Measurements from ENCODE around the gene PSMG3. TPM values are rescaled to one million over a fixed set of nuclear protein-coding genes. Genes with fewer than 3 reads are reported as not detected.

PSMG3 gene
- total and polyA plus RNA-seq, 8 donors, result 4.9 to 71.5 (median 33.3) TPM; not detected in 1

DNA sequence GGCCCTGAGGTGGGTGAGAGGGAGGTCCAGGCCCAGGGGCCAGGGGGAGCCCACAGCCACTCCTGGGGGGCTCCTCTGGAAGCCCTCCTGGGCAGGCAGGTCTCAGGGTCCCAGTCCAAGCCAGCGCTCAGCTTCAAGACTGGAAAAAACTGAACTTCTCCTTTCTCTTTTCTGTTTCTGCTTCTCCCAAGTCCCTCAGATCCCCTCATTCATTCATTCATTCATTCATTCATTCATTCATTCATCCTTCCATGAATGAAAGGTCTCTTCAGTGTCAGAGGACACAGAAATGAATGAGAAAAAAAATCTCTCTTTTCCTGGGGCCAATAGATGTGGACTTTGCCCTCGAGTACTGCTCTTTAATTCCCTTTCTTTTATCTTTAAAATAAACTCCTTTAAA, 34.6 kb upstream of the PSMG3 start:
- Histone ChIP-seq H3K27me3 (peaks cover 0 to 91% (median 15%) of the 10 kb centered on the region in 3 donors), H3K9me3 (no peaks in the 10 kb centered on the region), H3K4me1 (no peaks in the 10 kb centered on the region), H3K4me3 (no peak overlapping the region), H3K36me3 (no peaks in the 10 kb centered on the region), H3K27ac (no peak overlapping the region)
- no peak for TF ChIP-seq POLR2AphosphoS5 (IDR thresholded peaks at IDR 0.05)
- no peak for TF ChIP-seq EP300 (IDR thresholded peaks at IDR 0.05)
- no peak for TF ChIP-seq POLR2A (IDR thresholded peaks at IDR 0.05)
- TF ChIP-seq, protein P1, sequence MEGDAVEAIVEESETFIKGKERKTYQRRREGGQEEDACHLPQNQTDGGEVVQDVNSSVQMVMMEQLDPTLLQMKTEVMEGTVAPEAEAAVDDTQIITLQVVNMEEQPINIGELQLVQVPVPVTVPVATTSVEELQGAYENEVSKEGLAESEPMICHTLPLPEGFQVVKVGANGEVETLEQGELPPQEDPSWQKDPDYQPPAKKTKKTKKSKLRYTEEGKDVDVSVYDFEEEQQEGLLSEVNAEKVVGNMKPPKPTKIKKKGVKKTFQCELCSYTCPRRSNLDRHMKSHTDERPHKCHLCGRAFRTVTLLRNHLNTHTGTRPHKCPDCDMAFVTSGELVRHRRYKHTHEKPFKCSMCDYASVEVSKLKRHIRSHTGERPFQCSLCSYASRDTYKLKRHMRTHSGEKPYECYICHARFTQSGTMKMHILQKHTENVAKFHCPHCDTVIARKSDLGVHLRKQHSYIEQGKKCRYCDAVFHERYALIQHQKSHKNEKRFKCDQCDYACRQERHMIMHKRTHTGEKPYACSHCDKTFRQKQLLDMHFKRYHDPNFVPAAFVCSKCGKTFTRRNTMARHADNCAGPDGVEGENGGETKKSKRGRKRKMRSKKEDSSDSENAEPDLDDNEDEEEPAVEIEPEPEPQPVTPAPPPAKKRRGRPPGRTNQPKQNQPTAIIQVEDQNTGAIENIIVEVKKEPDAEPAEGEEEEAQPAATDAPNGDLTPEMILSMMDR (IDR thresholded peaks at IDR 0.05), result no peak
- DNase-seq, result no peak
- 56 to 64% (median 61%) methylated on average over 2 of the region's 2 CpGs for WGBS, 5 donors
- intact Hi-C loops (cut with DNase I; ENCODE audit: low total_unique reads), result no loop called here

DNA sequence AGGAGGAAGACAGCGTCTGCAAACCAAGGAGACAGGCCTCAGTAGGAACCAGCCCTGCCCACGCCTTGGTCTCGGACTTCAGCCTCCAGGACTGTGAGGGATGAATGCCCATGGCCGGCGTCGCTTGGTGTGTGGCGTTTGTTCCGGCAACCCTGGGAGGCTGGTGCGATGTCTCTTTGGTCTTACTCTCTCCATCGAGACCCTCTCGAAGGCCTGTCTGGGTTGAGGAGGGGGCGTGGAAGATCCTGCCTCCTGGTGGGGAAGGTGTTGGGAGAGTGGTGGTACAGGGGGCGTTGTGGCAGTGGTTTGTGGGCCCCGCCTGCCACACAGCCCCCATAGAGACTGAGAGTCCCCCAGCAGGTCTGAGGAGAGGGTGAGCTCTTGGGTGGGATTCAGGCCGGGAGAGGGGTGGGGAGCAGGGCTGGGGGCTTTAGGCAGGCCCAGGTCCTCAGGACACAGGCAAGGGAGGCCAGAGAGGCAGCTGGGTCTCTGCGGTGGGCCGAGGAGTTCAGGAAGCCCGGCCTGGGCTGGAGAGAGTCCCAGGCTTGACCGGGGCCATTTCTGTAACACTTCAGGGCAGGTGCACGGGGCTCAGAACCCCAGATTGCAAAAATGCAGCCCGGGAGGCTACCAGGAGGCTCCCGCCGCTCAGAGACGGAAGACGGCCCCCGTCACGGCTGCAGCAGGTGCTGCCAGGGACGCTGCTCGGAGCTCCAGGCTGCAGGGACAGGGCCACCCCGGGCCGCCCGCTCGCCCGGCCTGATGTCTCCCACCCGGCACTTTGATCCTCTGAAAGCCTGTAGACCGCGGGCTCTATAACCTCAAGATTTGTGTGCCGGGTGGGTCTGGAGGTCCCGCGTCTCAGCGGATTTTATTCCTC, 33.8 kb upstream of the PSMG3 start:
- intact Hi-C loops (cut with DNase I; ENCODE audit: low total_unique reads), result no loop called here
- 77 to 83% (median 80%) methylated on average over 39 to 41 of the region's 41 CpGs for WGBS, 5 donors
- TF ChIP-seq POLR2A (IDR thresholded peaks at IDR 0.05) (no peak), EP300 (IDR thresholded peaks at IDR 0.05) (no peak), POLR2AphosphoS5 (IDR thresholded peaks at IDR 0.05) (no peak)
- DNase-seq, result no peak
- Histone ChIP-seq H3K27me3 (peaks cover 0 to 94% (median 15%) of the 10 kb centered on the region in 3 donors), H3K27ac (no peak overlapping the region), H3K36me3 (no peaks in the 10 kb centered on the region), H3K4me1 (no peaks in the 10 kb centered on the region), H3K4me3 (no peak overlapping the region), H3K9me3 (no peaks in the 10 kb centered on the region)

DNA sequence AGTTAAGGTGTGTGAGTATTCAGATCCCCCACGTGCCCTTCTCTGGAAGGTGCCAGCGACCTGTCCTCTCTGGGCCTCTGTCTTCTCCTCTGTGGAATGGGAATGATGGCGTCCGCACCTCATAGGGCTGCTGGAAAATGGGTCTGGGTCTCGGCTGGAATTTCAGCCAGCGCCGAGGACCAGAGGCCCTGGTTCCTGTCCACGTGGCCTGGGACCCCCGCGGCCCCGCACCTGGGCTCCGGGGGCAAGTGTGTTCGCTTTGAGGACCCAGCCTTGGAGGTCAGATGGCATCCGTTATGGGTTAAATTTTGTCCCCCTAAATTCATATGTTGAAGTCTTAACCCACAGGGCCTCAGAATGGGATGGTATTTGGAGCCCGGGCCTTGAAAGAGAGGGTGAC, 32.6 kb upstream of the PSMG3 start:
- peaks cover 0 to 95% (median 15%) of the 10 kb centered on the region in 3 donors for H3K27me3 ChIP-seq
- no peaks in the 10 kb centered on the region for H3K9me3 ChIP-seq
- H3K27ac ChIP-seq, result no peak overlapping the region
- WGBS, 5 donors, result 85 to 93% (median 88%) methylated on average over 12 to 15 of the region's 15 CpGs
- H3K36me3 ChIP-seq, result no peaks in the 10 kb centered on the region
- no peaks in the 10 kb centered on the region for H3K4me1 ChIP-seq
- intact Hi-C loops (cut with DNase I; ENCODE audit: low total_unique reads), result no loop called here
- no peak overlapping the region for H3K4me3 ChIP-seq
- DNase-seq, result no peak
- TF ChIP-seq POLR2AphosphoS5 (IDR thresholded peaks at IDR 0.05), result no peak
- TF ChIP-seq POLR2A (IDR thresholded peaks at IDR 0.05), result no peak
- TF ChIP-seq, protein P1 (IDR thresholded peaks at IDR 0.05), result no peak
- TF ChIP-seq EP300 (IDR thresholded peaks at IDR 0.05), result no peak

DNA sequence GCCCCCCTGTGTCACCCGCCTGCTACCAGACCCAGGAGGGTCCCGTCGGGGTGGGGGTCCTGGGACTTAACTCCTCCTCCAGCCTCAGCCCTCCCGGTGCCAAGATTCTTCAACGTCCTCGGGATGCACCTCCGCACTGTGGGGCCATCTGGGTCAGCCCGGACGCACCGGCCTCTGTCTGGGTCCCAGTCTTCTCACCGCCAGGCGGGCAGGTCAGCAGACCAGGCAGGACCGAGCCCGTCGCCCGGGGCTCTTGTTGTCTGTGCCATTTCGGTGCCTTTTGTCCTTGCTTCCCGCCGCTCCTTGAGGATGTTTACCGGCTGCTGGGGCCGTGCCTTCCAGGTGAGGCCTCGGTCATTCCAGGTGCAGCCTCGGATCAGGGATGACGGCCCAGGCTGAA, 32.1 kb upstream of the PSMG3 start:
- no peaks in the 10 kb centered on the region for H3K36me3 ChIP-seq
- no peak for DNase-seq
- H3K27ac ChIP-seq, result no peak overlapping the region
- no peaks in the 10 kb centered on the region for H3K9me3 ChIP-seq
- no peaks in the 10 kb centered on the region for H3K4me1 ChIP-seq
- peaks cover 0 to 95% (median 13%) of the 10 kb centered on the region in 3 donors for H3K27me3 ChIP-seq
- H3K4me3 ChIP-seq, result no peak overlapping the region
- TF ChIP-seq, protein P1 (IDR thresholded peaks at IDR 0.05), result no peak
- TF ChIP-seq POLR2AphosphoS5 (IDR thresholded peaks at IDR 0.05) (no peak), POLR2A (IDR thresholded peaks at IDR 0.05) (no peak), EP300 (IDR thresholded peaks at IDR 0.05) (no peak)
- intact Hi-C loops (cut with DNase I; ENCODE audit: low total_unique reads), result no loop called here
- WGBS, 5 donors, result 61 to 72% (median 64%) methylated on average over 16 to 24 of the region's 24 CpGs
